ENCODE measurements around the gene SPOUT1. TPM values are rescaled to one million over a fixed set of nuclear protein-coding genes. Genes with fewer than 3 reads are reported as not detected.

SPOUT1 gene
- total RNA-seq, 1 experiment from 2014 or later, result 66.4 TPM

DNA sequence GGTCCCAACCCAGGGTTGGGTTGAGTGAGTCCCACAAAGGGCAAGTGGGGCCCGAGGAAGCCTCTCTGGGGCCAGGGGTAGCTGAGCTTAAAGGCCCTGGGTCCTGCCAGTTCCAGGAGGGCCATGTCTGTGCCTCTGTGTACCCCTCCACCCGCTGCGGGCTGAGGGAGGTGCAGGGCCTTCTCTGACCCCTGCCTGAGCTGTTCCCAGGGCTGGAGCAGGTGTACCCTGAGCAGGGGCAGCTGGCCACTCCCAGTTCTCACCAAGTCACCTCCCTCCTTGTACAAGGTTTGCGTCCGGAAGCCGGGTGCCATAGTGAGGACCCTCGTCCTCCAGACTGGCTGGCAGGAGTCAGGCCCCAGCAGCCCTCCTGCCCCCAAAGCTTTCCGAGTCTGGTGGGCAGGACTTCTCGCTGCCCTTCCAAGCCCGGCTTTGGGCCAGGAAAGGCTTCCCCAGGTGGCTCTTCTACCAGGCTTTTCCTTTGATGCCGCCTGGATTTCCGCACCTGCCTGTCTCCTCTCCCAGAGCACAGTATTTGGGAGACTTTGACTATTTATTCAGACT lies 20.5 kb downstream of the SPOUT1 start:
- Histone ChIP-seq H3K27me3 (replicated peaks; ENCODE audit: insufficient read depth, low read depth, low read length, poor library complexity) (no peaks in the 10 kb centered on the region), H3K4me3 (ENCODE audit: low read depth, low read length, poor library complexity, severe bottlenecking) (no peak overlapping the region), H3K27ac (ENCODE audit: low read depth, low read length, poor library complexity, severe bottlenecking) (no peak overlapping the region), H3K36me3 (ENCODE audit: insufficient read depth, low read length, poor library complexity, severe bottlenecking) (peaks cover 11% of the 10 kb centered on the region), H3K9me3 (ENCODE audit: low read depth, low read length, poor library complexity, severe bottlenecking) (no peaks in the 10 kb centered on the region), H3K4me1 (ENCODE audit: insufficient read depth, low read length, poor library complexity, severe bottlenecking) (no peaks in the 10 kb centered on the region)
- no peak for TF ChIP-seq EZH2 (IDR thresholded peaks at IDR 0.05; ENCODE audit: borderline replicate concordance, low read depth, low read length, poor library complexity, severe bottlenecking)
- TF ChIP-seq, protein P1, sequence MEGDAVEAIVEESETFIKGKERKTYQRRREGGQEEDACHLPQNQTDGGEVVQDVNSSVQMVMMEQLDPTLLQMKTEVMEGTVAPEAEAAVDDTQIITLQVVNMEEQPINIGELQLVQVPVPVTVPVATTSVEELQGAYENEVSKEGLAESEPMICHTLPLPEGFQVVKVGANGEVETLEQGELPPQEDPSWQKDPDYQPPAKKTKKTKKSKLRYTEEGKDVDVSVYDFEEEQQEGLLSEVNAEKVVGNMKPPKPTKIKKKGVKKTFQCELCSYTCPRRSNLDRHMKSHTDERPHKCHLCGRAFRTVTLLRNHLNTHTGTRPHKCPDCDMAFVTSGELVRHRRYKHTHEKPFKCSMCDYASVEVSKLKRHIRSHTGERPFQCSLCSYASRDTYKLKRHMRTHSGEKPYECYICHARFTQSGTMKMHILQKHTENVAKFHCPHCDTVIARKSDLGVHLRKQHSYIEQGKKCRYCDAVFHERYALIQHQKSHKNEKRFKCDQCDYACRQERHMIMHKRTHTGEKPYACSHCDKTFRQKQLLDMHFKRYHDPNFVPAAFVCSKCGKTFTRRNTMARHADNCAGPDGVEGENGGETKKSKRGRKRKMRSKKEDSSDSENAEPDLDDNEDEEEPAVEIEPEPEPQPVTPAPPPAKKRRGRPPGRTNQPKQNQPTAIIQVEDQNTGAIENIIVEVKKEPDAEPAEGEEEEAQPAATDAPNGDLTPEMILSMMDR (conservative IDR thresholded peaks at IDR 0.05; ENCODE audit: low read depth, low read length), result no peak
- BruUV-seq (replicated peaks), result no TSS peak
- intact Hi-C loops (cut with micrococcal nuclease; ENCODE audit: unreplicated experiment), result no loop called here
- POLR2A ChIA-PET (ENCODE audit: low non-redundant PET), result no interaction called here
- DNase-seq (ENCODE audit: low spot score), result no peak
- CTCF ChIA-PET, result no interaction called here

DNA sequence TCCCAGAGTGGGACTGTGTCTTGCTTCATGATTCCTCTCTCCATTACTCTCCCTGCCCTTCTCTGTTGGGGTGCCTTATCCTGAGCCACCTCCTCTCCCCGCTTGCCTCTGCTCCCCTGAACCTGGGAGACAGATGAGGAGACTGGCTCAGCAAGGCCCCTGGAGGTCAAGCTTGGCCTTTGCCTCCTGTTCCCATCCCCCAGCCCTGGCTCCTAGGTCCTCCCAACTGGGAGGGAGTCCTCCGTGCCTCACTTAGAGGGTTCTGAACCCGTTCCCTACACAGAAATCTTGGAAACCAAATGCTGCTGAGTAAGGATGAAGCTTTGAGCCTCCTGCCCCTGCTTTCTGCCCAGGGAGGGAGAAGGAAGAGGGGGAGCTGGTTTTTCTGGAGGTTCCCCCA lies 21.1 kb downstream of the SPOUT1 start:
- H3K9me3 ChIP-seq (ENCODE audit: low read depth, low read length, poor library complexity, severe bottlenecking), result no peaks in the 10 kb centered on the region
- peaks cover 13% of the 10 kb centered on the region for H3K36me3 ChIP-seq (ENCODE audit: insufficient read depth, low read length, poor library complexity, severe bottlenecking)
- no peak for TF ChIP-seq EZH2 (IDR thresholded peaks at IDR 0.05; ENCODE audit: borderline replicate concordance, low read depth, low read length, poor library complexity, severe bottlenecking)
- TF ChIP-seq, protein P1 (conservative IDR thresholded peaks at IDR 0.05; ENCODE audit: low read depth, low read length), result no peak
- ChIA-PET POLR2A (ENCODE audit: low non-redundant PET) (no interaction called here), CTCF (no interaction called here)
- no peaks in the 10 kb centered on the region for H3K4me1 ChIP-seq (ENCODE audit: insufficient read depth, low read length, poor library complexity, severe bottlenecking)
- H3K4me3 ChIP-seq (ENCODE audit: low read depth, low read length, poor library complexity, severe bottlenecking), result no peak overlapping the region
- H3K27me3 ChIP-seq (replicated peaks; ENCODE audit: insufficient read depth, low read depth, low read length, poor library complexity), result no peaks in the 10 kb centered on the region
- intact Hi-C loops (cut with micrococcal nuclease; ENCODE audit: unreplicated experiment), result no loop called here
- DNase-seq (ENCODE audit: low spot score), result no peak
- no peak overlapping the region for H3K27ac ChIP-seq (ENCODE audit: low read depth, low read length, poor library complexity, severe bottlenecking)
- BruUV-seq (replicated peaks), result no TSS peak

DNA sequence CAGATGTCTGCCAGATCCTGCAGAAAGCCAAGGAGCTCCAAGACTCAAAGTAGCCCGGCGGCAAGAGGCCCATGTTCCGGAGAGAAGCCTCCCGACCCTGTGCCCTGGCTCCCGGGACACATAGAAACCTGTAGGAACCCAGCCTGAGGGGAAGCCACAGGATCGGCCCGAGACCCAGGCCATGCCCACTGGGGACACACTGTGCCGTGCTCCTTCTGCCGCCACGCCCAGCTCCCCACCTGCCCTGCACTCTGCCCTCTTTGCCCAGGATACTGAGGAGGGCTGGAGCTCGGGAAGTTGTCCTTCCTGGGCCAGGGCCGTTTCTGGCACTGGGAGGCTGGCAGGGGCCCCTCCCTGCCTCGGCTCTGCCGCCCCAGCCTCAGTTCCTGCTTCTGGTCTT lies 21.8 kb downstream of the SPOUT1 start:
- POLR2A ChIA-PET (ENCODE audit: low non-redundant PET), result no interaction called here
- H3K36me3 ChIP-seq (ENCODE audit: insufficient read depth, low read length, poor library complexity, severe bottlenecking), result peaks cover 16% of the 10 kb centered on the region
- BruUV-seq (replicated peaks), result no TSS peak
- TF ChIP-seq EZH2 (IDR thresholded peaks at IDR 0.05; ENCODE audit: borderline replicate concordance, low read depth, low read length, poor library complexity, severe bottlenecking), result no peak
- CTCF ChIA-PET, result no interaction called here
- no peak for DNase-seq (ENCODE audit: low spot score)
- intact Hi-C loops (cut with micrococcal nuclease; ENCODE audit: unreplicated experiment), result no loop called here
- no peaks in the 10 kb centered on the region for H3K9me3 ChIP-seq (ENCODE audit: low read depth, low read length, poor library complexity, severe bottlenecking)
- no peaks in the 10 kb centered on the region for H3K27me3 ChIP-seq (replicated peaks; ENCODE audit: insufficient read depth, low read depth, low read length, poor library complexity)
- H3K4me1 ChIP-seq (ENCODE audit: insufficient read depth, low read length, poor library complexity, severe bottlenecking), result no peaks in the 10 kb centered on the region
- no peak overlapping the region for H3K4me3 ChIP-seq (ENCODE audit: low read depth, low read length, poor library complexity, severe bottlenecking)
- no peak overlapping the region for H3K27ac ChIP-seq (ENCODE audit: low read depth, low read length, poor library complexity, severe bottlenecking)

DNA sequence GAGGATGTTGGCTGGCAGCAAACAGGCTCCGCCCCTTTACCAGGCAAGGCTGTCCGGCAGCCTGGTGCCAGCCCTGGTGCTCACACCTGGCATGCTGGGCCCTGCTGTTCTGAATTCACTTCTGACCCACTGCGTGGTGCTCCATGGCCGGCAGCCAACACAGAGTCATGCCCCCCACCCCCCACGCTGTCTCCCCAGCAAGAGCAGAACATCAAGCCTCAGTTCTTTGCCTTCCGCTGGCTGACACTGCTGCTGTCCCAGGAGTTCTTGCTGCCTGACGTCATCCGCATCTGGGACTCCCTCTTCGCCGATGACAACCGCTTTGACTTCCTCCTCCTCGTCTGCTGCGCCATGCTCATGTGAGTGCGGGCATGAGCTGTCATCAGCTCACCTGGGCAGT lies 23.9 kb downstream of the SPOUT1 start:
- no peaks in the 10 kb centered on the region for H3K4me1 ChIP-seq (ENCODE audit: insufficient read depth, low read length, poor library complexity, severe bottlenecking)
- H3K9me3 ChIP-seq (ENCODE audit: low read depth, low read length, poor library complexity, severe bottlenecking), result no peaks in the 10 kb centered on the region
- CTCF ChIA-PET, result no interaction called here
- intact Hi-C loops (cut with micrococcal nuclease; ENCODE audit: unreplicated experiment), result no loop called here
- peaks cover 16% of the 10 kb centered on the region for H3K36me3 ChIP-seq (ENCODE audit: insufficient read depth, low read length, poor library complexity, severe bottlenecking)
- no peaks in the 10 kb centered on the region for H3K27me3 ChIP-seq (replicated peaks; ENCODE audit: insufficient read depth, low read depth, low read length, poor library complexity)
- TF ChIP-seq, protein P1 (conservative IDR thresholded peaks at IDR 0.05; ENCODE audit: low read depth, low read length), result no peak
- no peak for TF ChIP-seq EZH2 (IDR thresholded peaks at IDR 0.05; ENCODE audit: borderline replicate concordance, low read depth, low read length, poor library complexity, severe bottlenecking)
- no peak overlapping the region for H3K4me3 ChIP-seq (ENCODE audit: low read depth, low read length, poor library complexity, severe bottlenecking)
- no TSS peak for BruUV-seq (replicated peaks)
- POLR2A ChIA-PET (ENCODE audit: low non-redundant PET), result no interaction called here
- no peak overlapping the region for H3K27ac ChIP-seq (ENCODE audit: low read depth, low read length, poor library complexity, severe bottlenecking)
- DNase-seq (ENCODE audit: low spot score), result no peak
